ENCODE measurements around the gene ACOT12.

Gene ACOT12

GRCh38 chr5:81283976-81284375 is 110.0 kb downstream of the ACOT12 start:
- DNase-seq: no peak

Data from NCI-H2107 (cell line).